Vagina (tissue), 2 donors: Measurements from ENCODE around the gene GVQW3.

Experiments used
- POLR2A ChIP-seq, 2 donors: fragments of 450-650 bp; IDR thresholded peaks; one replicate each; pipeline ENCODE4 v1.6.1; 2017; ENCODE audit warnings: antibody characterized with exemption in 2 of 2, mild to moderate bottlenecking in 2 of 2, moderate library complexity in 2 of 2
- POLR2AphosphoS5 ChIP-seq, 2 donors: sonication (generic); formaldehyde crosslinking; IDR thresholded peaks; one replicate each; pipeline ENCODE4 v1.9.0; 2017; ENCODE audit warnings: antibody characterized with exemption in 2 of 2, mild to moderate bottlenecking in 2 of 2, low read depth in 1 of 2; ENCODE audit not compliant: insufficient read depth in 1 of 2
- TF ChIP-seq, protein P1 (sequence below), 3 experiments: fragments of 450-650 bp in 2 of 3; fragments of 200-600 bp in 1 of 3; sonication (generic) in 1 of 3; IDR thresholded peaks; one replicate each; pipeline ENCODE4 v1.5.1; 2017 to 2019; ENCODE audit warnings: antibody characterized with exemption in 3 of 3, mild to moderate bottlenecking in 2 of 3, moderate library complexity in 2 of 3

DNA sequence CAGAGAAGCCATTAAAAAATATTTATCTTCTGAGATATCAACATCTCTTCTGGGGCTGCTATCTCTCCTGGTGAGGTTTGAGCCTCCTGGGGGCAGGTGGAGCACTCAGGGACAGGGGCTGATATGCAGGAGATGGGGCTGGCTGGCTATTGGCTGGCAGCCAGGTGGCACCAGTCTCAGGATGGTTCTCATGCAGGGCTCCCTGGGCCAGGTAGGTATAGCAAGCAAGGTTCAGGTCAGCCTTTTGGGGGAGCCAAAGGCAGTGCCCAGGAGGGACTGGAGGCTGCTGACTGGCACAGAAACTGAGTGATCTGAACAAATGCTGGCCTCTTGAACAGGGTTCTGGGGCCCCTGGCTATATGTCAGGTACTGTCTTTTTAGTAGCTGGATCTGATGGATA, 34.0 kb downstream of the GVQW3 start:
- TF ChIP-seq, protein P1, sequence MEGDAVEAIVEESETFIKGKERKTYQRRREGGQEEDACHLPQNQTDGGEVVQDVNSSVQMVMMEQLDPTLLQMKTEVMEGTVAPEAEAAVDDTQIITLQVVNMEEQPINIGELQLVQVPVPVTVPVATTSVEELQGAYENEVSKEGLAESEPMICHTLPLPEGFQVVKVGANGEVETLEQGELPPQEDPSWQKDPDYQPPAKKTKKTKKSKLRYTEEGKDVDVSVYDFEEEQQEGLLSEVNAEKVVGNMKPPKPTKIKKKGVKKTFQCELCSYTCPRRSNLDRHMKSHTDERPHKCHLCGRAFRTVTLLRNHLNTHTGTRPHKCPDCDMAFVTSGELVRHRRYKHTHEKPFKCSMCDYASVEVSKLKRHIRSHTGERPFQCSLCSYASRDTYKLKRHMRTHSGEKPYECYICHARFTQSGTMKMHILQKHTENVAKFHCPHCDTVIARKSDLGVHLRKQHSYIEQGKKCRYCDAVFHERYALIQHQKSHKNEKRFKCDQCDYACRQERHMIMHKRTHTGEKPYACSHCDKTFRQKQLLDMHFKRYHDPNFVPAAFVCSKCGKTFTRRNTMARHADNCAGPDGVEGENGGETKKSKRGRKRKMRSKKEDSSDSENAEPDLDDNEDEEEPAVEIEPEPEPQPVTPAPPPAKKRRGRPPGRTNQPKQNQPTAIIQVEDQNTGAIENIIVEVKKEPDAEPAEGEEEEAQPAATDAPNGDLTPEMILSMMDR (IDR thresholded peaks at IDR 0.05) = no peak
- TF ChIP-seq POLR2AphosphoS5 (IDR thresholded peaks at IDR 0.05; ENCODE audit: insufficient read depth in 1 of 2, low read depth in 1 of 2) (no peak), POLR2A (IDR thresholded peaks at IDR 0.05) (no peak)
